Measurements from ENCODE around the gene AFM. TPM values are rescaled to one million over a fixed set of nuclear protein-coding genes. Genes with fewer than 3 reads are reported as not detected.

The AFM gene, protein sequence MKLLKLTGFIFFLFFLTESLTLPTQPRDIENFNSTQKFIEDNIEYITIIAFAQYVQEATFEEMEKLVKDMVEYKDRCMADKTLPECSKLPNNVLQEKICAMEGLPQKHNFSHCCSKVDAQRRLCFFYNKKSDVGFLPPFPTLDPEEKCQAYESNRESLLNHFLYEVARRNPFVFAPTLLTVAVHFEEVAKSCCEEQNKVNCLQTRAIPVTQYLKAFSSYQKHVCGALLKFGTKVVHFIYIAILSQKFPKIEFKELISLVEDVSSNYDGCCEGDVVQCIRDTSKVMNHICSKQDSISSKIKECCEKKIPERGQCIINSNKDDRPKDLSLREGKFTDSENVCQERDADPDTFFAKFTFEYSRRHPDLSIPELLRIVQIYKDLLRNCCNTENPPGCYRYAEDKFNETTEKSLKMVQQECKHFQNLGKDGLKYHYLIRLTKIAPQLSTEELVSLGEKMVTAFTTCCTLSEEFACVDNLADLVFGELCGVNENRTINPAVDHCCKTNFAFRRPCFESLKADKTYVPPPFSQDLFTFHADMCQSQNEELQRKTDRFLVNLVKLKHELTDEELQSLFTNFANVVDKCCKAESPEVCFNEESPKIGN
- total RNA-seq (2021) (not detected in 2 replicates), Bru-seq, nascent RNA (not detected), BruChase-seq, experiment 1, labeled RNA remaining after a 2-hour chase (not detected), BruChase-seq, experiment 2, labeled RNA remaining after a 6-hour chase (not detected)
- long read RNA-seq: 0 reads

- no peak within 1 kb of the TSS for H3K27ac ChIP-seq
- POLR2A ChIA-PET (ENCODE audit: unreplicated experiment): no interaction called here
Observed at GRCh38 chr4:73481358-73481757, at the start of gene AFM. AFM (plus strand) TSS chr4:73481745; CDS start chr4:73481776, 31 bp downstream.

DNA sequence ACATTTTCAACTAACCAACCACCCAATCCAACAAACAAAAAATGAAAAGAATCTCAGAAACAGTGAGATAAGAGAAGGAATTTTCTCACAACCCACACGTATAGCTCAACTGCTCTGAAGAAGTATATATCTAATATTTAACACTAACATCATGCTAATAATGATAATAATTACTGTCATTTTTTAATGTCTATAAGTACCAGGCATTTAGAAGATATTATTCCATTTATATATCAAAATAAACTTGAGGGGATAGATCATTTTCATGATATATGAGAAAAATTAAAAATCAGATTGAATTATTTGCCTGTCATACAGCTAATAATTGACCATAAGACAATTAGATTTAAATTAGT is 49.8 kb upstream of the AFM start:
- Histone ChIP-seq H3K4me3 (no peak overlapping the region), H3F3A (ENCODE audit: insufficient read depth, low read depth) (no peaks in the 10 kb centered on the region), H3K27ac (no peak overlapping the region), H2AFZ (no peak overlapping the region), H3K4me2 (no peak overlapping the region), H4K20me1 (ENCODE audit: insufficient read depth) (no peaks in the 10 kb centered on the region), H3K27me3 (ENCODE audit: insufficient read depth, low read depth) (no peaks in the 10 kb centered on the region), H3K36me3 (ENCODE audit: low read depth) (no peaks in the 10 kb centered on the region), H3K79me2 (ENCODE audit: low read depth) (no peaks in the 10 kb centered on the region), H3K9me2 (ENCODE audit: insufficient read depth) (no peaks in the 10 kb centered on the region), H3K4me1 (replicated peaks; ENCODE audit: insufficient read depth) (no peaks in the 10 kb centered on the region), H3K9me3 (ENCODE audit: insufficient read depth, low read depth) (no peaks in the 10 kb centered on the region; the same call in 1 of the 2 replicates)
- BruUV-seq (replicated peaks): no TSS peak
- no peak for TF ChIP-seq EZH2 (IDR thresholded peaks at IDR 0.05; ENCODE audit: low read depth)
- TF ChIP-seq, protein P1, sequence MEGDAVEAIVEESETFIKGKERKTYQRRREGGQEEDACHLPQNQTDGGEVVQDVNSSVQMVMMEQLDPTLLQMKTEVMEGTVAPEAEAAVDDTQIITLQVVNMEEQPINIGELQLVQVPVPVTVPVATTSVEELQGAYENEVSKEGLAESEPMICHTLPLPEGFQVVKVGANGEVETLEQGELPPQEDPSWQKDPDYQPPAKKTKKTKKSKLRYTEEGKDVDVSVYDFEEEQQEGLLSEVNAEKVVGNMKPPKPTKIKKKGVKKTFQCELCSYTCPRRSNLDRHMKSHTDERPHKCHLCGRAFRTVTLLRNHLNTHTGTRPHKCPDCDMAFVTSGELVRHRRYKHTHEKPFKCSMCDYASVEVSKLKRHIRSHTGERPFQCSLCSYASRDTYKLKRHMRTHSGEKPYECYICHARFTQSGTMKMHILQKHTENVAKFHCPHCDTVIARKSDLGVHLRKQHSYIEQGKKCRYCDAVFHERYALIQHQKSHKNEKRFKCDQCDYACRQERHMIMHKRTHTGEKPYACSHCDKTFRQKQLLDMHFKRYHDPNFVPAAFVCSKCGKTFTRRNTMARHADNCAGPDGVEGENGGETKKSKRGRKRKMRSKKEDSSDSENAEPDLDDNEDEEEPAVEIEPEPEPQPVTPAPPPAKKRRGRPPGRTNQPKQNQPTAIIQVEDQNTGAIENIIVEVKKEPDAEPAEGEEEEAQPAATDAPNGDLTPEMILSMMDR (conservative IDR thresholded peaks at IDR 0.05): no peak
- intact Hi-C loops (cut with micrococcal nuclease; ENCODE audit: unreplicated experiment): no loop called here
- CTCF ChIA-PET: no interaction called here
- POLR2A ChIA-PET (ENCODE audit: unreplicated experiment): no interaction called here
- DNase-seq: no peak

More at GRCh38 chr4:73481358-73481757, at the start of gene AFM:
- Histone ChIP-seq H3F3A (ENCODE audit: insufficient read depth, low read depth) (no peaks in the 10 kb centered on the region), H3K9me2 (ENCODE audit: insufficient read depth) (no peaks in the 10 kb centered on the region), H3K4me3 (no peak within 1 kb of the TSS), H3K9me3 (ENCODE audit: insufficient read depth, low read depth) (no peaks in the 10 kb centered on the region), H4K20me1 (ENCODE audit: insufficient read depth) (no peaks in the 10 kb centered on the region), H2AFZ (no peak within 1 kb of the TSS), H3K4me1 (replicated peaks; ENCODE audit: insufficient read depth) (no peaks in the 10 kb centered on the region), H3K4me2 (no peak within 1 kb of the TSS), H3K27me3 (ENCODE audit: insufficient read depth, low read depth) (no peaks in the 10 kb centered on the region), H3K36me3 (ENCODE audit: low read depth) (no peaks in the 10 kb centered on the region), H3K79me2 (ENCODE audit: low read depth) (no peaks in the 10 kb centered on the region)
- no peak for TF ChIP-seq EZH2 (IDR thresholded peaks at IDR 0.05; ENCODE audit: low read depth)
- TF ChIP-seq, protein P1 (conservative IDR thresholded peaks at IDR 0.05): no peak
- no TSS peak for BruUV-seq (replicated peaks)
- intact Hi-C loops (cut with micrococcal nuclease; ENCODE audit: unreplicated experiment): no loop called here
- CTCF ChIA-PET: no interaction called here
- no peak for DNase-seq

- no peaks in the 10 kb centered on the region for H4K20me1 ChIP-seq (ENCODE audit: insufficient read depth)
- CTCF ChIA-PET: no interaction called here
- no peak overlapping the region for H3K27ac ChIP-seq
- no peaks in the 10 kb centered on the region for H3K4me1 ChIP-seq (replicated peaks; ENCODE audit: insufficient read depth)
- H3K36me3 ChIP-seq (ENCODE audit: low read depth): no peaks in the 10 kb centered on the region
- DNase-seq: no peak
- no peak overlapping the region for H2AFZ ChIP-seq
- TF ChIP-seq, protein P1 (conservative IDR thresholded peaks at IDR 0.05): no peak
- no peak for TF ChIP-seq EZH2 (IDR thresholded peaks at IDR 0.05; ENCODE audit: low read depth)
- H3F3A ChIP-seq (ENCODE audit: insufficient read depth, low read depth): no peaks in the 10 kb centered on the region
- no peak overlapping the region for H3K4me2 ChIP-seq
- no TSS peak for BruUV-seq (replicated peaks)
- H3K4me3 ChIP-seq: no peak overlapping the region
- no peaks in the 10 kb centered on the region; the same call in 1 of the 2 replicates for H3K9me3 ChIP-seq (ENCODE audit: insufficient read depth, low read depth)
- H3K9me2 ChIP-seq (ENCODE audit: insufficient read depth): no peaks in the 10 kb centered on the region
- intact Hi-C loops (cut with micrococcal nuclease; ENCODE audit: unreplicated experiment): no loop called here
- POLR2A ChIA-PET (ENCODE audit: unreplicated experiment): no interaction called here
- H3K79me2 ChIP-seq (ENCODE audit: low read depth): no peaks in the 10 kb centered on the region
- H3K27me3 ChIP-seq (ENCODE audit: insufficient read depth, low read depth): no peaks in the 10 kb centered on the region
Observed at GRCh38 chr4:73432169-73433000, 49.2 kb upstream of the AFM start.

Measured in PC-9 (cell line).